Adrenal gland (tissue), 5 donors: ENCODE measurements around the gene ANKS1A.
A peak's percentile ranks its signal among the peaks of the same experiment; 100 is the strongest.

Source experiments
- CTCF ChIP-seq, 6 experiments: fragments of 450-650 bp in 4 of 6; fragments of 200-600 bp in 2 of 6; sonication (generic) in 1 of 6; IDR thresholded peaks; 1 replicate in 5 of 6; 2 replicates in 1 of 6; pipeline versions ENCODE4 v1.5.1 to v1.8.0; 2016 to 2021; ENCODE audit warnings: antibody characterized with exemption in 6 of 6, mild to moderate bottlenecking in 2 of 6, moderate library complexity in 1 of 6
- POLR2A ChIP-seq, 2 donors: fragments of 450-650 bp; IDR thresholded peaks; one replicate each; pipeline ENCODE4 v1.6.1; 2017; ENCODE audit warnings: antibody characterized with exemption in 2 of 2, mild to moderate bottlenecking in 2 of 2, moderate library complexity in 1 of 2
- donor health status: DM: no; HTN: no; CAD: no.

GRCh38 chr6:35015996-35016395 lies 126.9 kb downstream of the ANKS1A start:
- TF ChIP-seq CTCF (IDR thresholded peaks at IDR 0.05) (no peak), POLR2A (IDR thresholded peaks at IDR 0.05) (peak in 1 of 2 donors; percentile 15)
